IMR-90 (cell line): ENCODE data around the gene NTSR1. TPM values are rescaled to one million over a fixed set of nuclear protein-coding genes. Genes with fewer than 3 reads are reported as not detected.

Experiments used
- ATAC-seq: fragments of 200-7000 bp; cut with Tn5 transposase; 2 replicates; pipeline ENCODE4 v1.9.1; 2020; ENCODE audit warnings: low read depth, mild to moderate bottlenecking, moderate library complexity
- BruUV-seq: library from RNA; stranded (reverse); fragments of 400-500 nt; replicated peaks from 2 replicates; lab custom pipeline; 2021; lab: Mats Ljungman, UMichigan
- CTCF ChIA-PET: fragments of 300-600 bp; formaldehyde crosslinking; extraction: SDS; loops from one replicate; lab custom pipeline; 2021; ENCODE audit warnings: antibody characterized with exemption; lab: Yijun Ruan, JAX
- POLR2A ChIA-PET: fragments of 300-600 bp; sonication (Branson Sonifier 250); formaldehyde crosslinking; loops from one replicate; lab custom pipeline; 2022; ENCODE audit warnings: antibody characterized with exemption; ENCODE audit not compliant: unreplicated experiment; lab: Charles Lee
- DNase-seq: peaks from one replicate; pipeline ENCODE4 v3.0.0; 2013
- H2AFZ ChIP-seq: replicated peaks from 2 replicates; pipeline ENCODE3; 2013; ENCODE audit warnings: low read length, mild to moderate bottlenecking; ENCODE audit not compliant: poor library complexity
- H2AK5ac ChIP-seq: 2 replicates; pipeline ENCODE4 v1.6.1; 2013; ENCODE audit warnings: low read depth, low read length, inconsistent platforms
- H2AK9ac ChIP-seq: replicated peaks from 2 replicates; pipeline ENCODE3; 2013; ENCODE audit warnings: mild to moderate bottlenecking, low read depth, low read length, moderate library complexity; ENCODE audit not compliant: poor library complexity
- H2BK120ac ChIP-seq: 2 replicates; pipeline ENCODE4 v1.6.1; 2013; ENCODE audit warnings: low read depth, low read length, inconsistent platforms
- H2BK15ac ChIP-seq: 3 replicates; pipeline ENCODE4 v1.6.1; 2013; ENCODE audit warnings: low read depth, low read length, inconsistent platforms
- H2BK20ac ChIP-seq: 2 replicates; pipeline ENCODE4 v1.6.1; 2013; ENCODE audit warnings: low read depth, mild to moderate bottlenecking, inconsistent platforms, low read length, moderate library complexity
- H2BK5ac ChIP-seq: 2 replicates; pipeline ENCODE4 v1.6.1; 2013; ENCODE audit warnings: mild to moderate bottlenecking, low read depth, low read length, inconsistent platforms; ENCODE audit not compliant: poor library complexity, severe bottlenecking
- H3K14ac ChIP-seq: replicated peaks from 2 replicates; pipeline ENCODE4 v1.6.1; 2013; ENCODE audit warnings: low read depth, low read length, inconsistent platforms
- H3K18ac ChIP-seq: 2 replicates; pipeline ENCODE4 v1.6.1; 2013; ENCODE audit warnings: low read depth, low read length, control low read depth
- H3K23ac ChIP-seq: 2 replicates; pipeline ENCODE4 v1.6.1; 2013; ENCODE audit warnings: low read depth, low read length, inconsistent platforms
- H3K27ac ChIP-seq: 2 replicates; pipeline ENCODE4 v1.5.1; 2013; ENCODE audit warnings: mild to moderate bottlenecking, control low read depth, low read length; ENCODE audit not compliant: insufficient read depth
- H3K27me3 ChIP-seq: 2 replicates; pipeline ENCODE4 v1.6.1; 2013; ENCODE audit warnings: low read length; ENCODE audit not compliant: control insufficient read depth, insufficient read depth
- H3K36me3 ChIP-seq: 2 replicates; pipeline ENCODE4 v1.6.1; 2013; ENCODE audit warnings: low read length, mixed read lengths; ENCODE audit not compliant: control insufficient read depth, insufficient read depth
- H3K4ac ChIP-seq: 2 replicates; pipeline ENCODE4 v1.6.1; 2013; ENCODE audit warnings: low read depth, low read length, inconsistent platforms
- H3K4me1 ChIP-seq: 2 replicates; pipeline ENCODE4 v1.6.1; 2013; ENCODE audit warnings: low read length, mixed read lengths; ENCODE audit not compliant: control insufficient read depth, insufficient read depth
- H3K4me2 ChIP-seq: 2 replicates; pipeline ENCODE4 v1.6.1; 2013; ENCODE audit warnings: low read depth, mild to moderate bottlenecking, control low read depth, low read length, moderate library complexity
- H3K4me3 ChIP-seq: 2 replicates; pipeline ENCODE4 v1.5.1; 2013; ENCODE audit warnings: low read depth, mild to moderate bottlenecking, control low read depth, low read length, moderate library complexity; ENCODE audit not compliant: insufficient read depth
- H3K56ac ChIP-seq: 2 replicates; pipeline ENCODE4 v1.6.1; 2013; ENCODE audit warnings: low read length, inconsistent platforms; ENCODE audit not compliant: insufficient read depth; ENCODE audit errors: extremely low read depth
- H3K79me1 ChIP-seq, 2 experiments: 2 replicates each; pipeline ENCODE4 v1.6.1; 2013; ENCODE audit warnings: low read length in 2 of 2, inconsistent platforms in 1 of 2, low read depth in 1 of 2
- H3K9ac ChIP-seq: 2 replicates; pipeline ENCODE4 v1.6.1; 2013; ENCODE audit warnings: low read depth, low read length, control low read depth
- H3K9me1 ChIP-seq: 2 replicates; pipeline ENCODE4 v1.6.1; 2013; ENCODE audit warnings: low read length, inconsistent platforms; ENCODE audit not compliant: insufficient read depth
- H3K9me3 ChIP-seq: 2 replicates; pipeline ENCODE4 v1.6.1; 2013; ENCODE audit warnings: low read length; ENCODE audit not compliant: control insufficient read depth, insufficient read depth
- H4K20me1 ChIP-seq: 2 replicates; pipeline ENCODE4 v1.6.1; 2013; ENCODE audit warnings: low read length, inconsistent platforms; ENCODE audit not compliant: insufficient read depth
- H4K5ac ChIP-seq: 2 replicates; pipeline ENCODE4 v1.6.1; 2013; ENCODE audit warnings: mild to moderate bottlenecking, low read depth, low read length, control low read depth
- H4K8ac ChIP-seq, 2 experiments: 2 replicates each; pipeline ENCODE4 v1.6.1; 2013; ENCODE audit warnings: low read depth in 2 of 2, low read length in 2 of 2, control low read depth in 1 of 2, inconsistent platforms in 1 of 2
- H4K91ac ChIP-seq: 2 replicates; pipeline ENCODE4 v1.6.1; 2013; ENCODE audit warnings: low read depth, low read length, inconsistent platforms; ENCODE audit not compliant: insufficient read depth
- BHLHE40 ChIP-seq: fragments of 150-350 bp; IDR thresholded peaks from 2 replicates; pipeline ENCODE4 v1.6.1; 2016; ENCODE audit warnings: mild to moderate bottlenecking, low read depth, low read length
- CEBPB ChIP-seq: IDR thresholded peaks from 2 replicates; pipeline ENCODE4 v1.6.1; 2012; ENCODE audit warnings: low read depth, low read length, improper control_type of control experiment
- CHD1 ChIP-seq: IDR thresholded peaks from 2 replicates; pipeline ENCODE4 v1.6.1; 2012; ENCODE audit warnings: low read depth, low read length, improper control_type of control experiment
- FOS ChIP-seq: fragments of 150-350 bp; IDR thresholded peaks from 2 replicates; pipeline ENCODE4 v1.6.1; 2016; ENCODE audit warnings: low read depth, low read length
- MAFK ChIP-seq: IDR thresholded peaks from 2 replicates; pipeline ENCODE4 v1.6.1; 2012; ENCODE audit warnings: low read depth, low read length, improper control_type of control experiment
- MAZ ChIP-seq: IDR thresholded peaks from 2 replicates; pipeline ENCODE4 v1.6.1; 2012; ENCODE audit warnings: low read depth, mild to moderate bottlenecking, low read length, improper control_type of control experiment, moderate library complexity, borderline replicate concordance
- MXI1 ChIP-seq: IDR thresholded peaks from 2 replicates; pipeline ENCODE4 v1.6.1; 2012; ENCODE audit warnings: low read depth, mild to moderate bottlenecking, low read length, moderate library complexity, borderline replicate concordance
- POLR2A ChIP-seq: IDR thresholded peaks from 2 replicates; pipeline ENCODE4 v1.6.1; 2012; ENCODE audit warnings: mild to moderate bottlenecking, low read depth, low read length
- RCOR1 ChIP-seq: IDR thresholded peaks from 2 replicates; pipeline ENCODE4 v1.6.1; 2012; ENCODE audit warnings: mild to moderate bottlenecking, low read length, improper control_type of control experiment; ENCODE audit not compliant: insufficient replicate concordance
- RFX5 ChIP-seq: IDR thresholded peaks from 2 replicates; pipeline ENCODE4 v1.8.0; 2012; ENCODE audit warnings: low read depth, mild to moderate bottlenecking, low read length, moderate library complexity
- SMC3 ChIP-seq: fragments of 150-350 bp; IDR thresholded peaks from 2 replicates; pipeline ENCODE4 v1.6.1; 2016; ENCODE audit warnings: low read depth, mild to moderate bottlenecking, antibody characterized with exemption, low read length, moderate library complexity
- WGBS, 2 experiments: methylation state at CpG; one replicate each; pipeline versions ENCODE4 v1.1.5 to v1.1.7; 2013; ENCODE audit warnings: missing lambda C conversion rate in 2 of 2; ENCODE audit not compliant: insufficient read length in 1 of 2; ENCODE audit errors: extremely low coverage in 2 of 2; 5-methylcytosine and 5-hydroxymethylcytosine counted together
- dilution Hi-C: fragments of 300-500 bp; cut with HindIII; formaldehyde crosslinking; loops from one replicate; pipeline ENCODE4 v1.14.3; 2018; ENCODE audit warnings: low sequenced_read_pairs; ENCODE audit not compliant: unreplicated experiment
- in situ Hi-C: fragments of 300-500 bp; cut with MboI; formaldehyde crosslinking; loops from 3 replicates; pipeline ENCODE4 v1.14.3; 2019; ENCODE audit warnings: low sequenced_read_pairs, inconsistent platforms, mixed read lengths
- intact Hi-C: fragments of 100-400 bp; cut with micrococcal nuclease; formaldehyde crosslinking; loops from 2 replicates; pipeline ENCODE4 v1.10.0; 2022
- polyA plus RNA-seq, 3 experiments: library from polyadenylated mRNA; depleted of rRNA; stranded (reverse); fragments of >200 nt; gene quantifications; 2 replicates each; pipeline ENCODE4 v1.2.3, GENCODE V29; 2012; ENCODE audit warnings: low replicate concordance in 1 of 3
- total RNA-seq: library from RNA; depleted of rRNA; stranded (reverse); fragments of >200 nt; gene quantifications from 2 replicates; pipeline ENCODE4 v1.2.3, GENCODE V29; 2012
- TF ChIP-seq, protein P1 (sequence below): fragments of 150-350 bp; IDR thresholded peaks from 2 replicates; pipeline ENCODE4 v1.6.1; 2017; ENCODE audit warnings: mild to moderate bottlenecking, antibody characterized with exemption, low read length, low read depth
- TF ChIP-seq, protein P2 (sequence below): conservative IDR thresholded peaks from 2 replicates; pipeline ENCODE4 v1.5.1; 2012; ENCODE audit warnings: mild to moderate bottlenecking, low read depth, low read length, improper control_type of control experiment

Gene NTSR1
- total and polyA plus RNA-seq, 2 of the 4 experiments (the other 2 are of a cell fraction) = 0.54 to 1.8 TPM

DNA sequence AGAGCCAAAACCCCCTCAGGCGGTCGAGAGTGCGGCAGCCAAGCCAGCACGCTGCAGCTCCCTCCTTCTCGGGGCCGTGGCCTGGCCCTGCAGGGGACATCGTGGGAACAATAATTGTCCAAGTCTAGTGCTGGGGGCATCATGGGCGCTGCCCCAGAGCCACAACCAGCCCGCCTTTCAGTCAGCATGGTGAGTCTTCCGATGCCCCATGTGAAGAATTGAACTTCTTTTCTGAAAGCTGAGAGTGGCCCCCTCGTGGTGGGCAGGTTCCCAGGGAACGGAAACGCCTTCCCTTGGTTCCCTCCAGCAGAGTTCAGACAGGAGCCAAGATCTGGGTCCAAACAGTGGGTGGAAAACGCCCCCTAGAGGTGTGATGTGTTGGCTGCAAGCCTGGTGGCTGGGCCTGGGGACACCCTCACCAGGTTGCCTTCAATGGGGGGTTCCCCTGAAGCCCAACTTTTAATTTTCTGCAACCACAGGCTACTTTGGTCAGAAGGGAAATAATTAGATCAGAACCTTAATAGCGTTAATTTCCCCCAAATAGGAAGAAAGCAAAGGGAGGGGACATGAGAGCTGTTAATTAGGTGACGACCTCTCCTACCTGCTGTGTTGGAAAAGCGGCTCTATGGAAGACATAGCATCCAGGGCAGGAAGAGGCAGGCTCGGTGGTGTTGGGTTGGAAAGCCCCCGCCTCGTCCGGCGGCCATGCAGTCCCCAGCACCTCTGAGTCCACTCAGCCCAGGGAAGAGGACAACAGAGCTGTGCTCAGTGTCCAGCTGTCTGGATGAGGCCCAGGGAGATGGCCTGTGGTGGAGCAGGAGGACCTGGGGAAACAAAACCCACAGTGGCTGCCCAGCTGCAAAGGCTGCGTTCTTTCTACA is 82.9 kb downstream of the NTSR1 start:
- Histone ChIP-seq H4K20me1 (0 out of 2 replicates have a peak, but pooled peaks cover 6% of the 10 kb centered on the region), H2AK5ac (peak overlapping the region; percentile 56), H3K18ac (no peak overlapping the region), H3K9me3 (no peaks in the 10 kb centered on the region), H4K91ac (no peak overlapping the region), H2BK5ac (peak overlapping the region; percentile 18), H2BK120ac (peak overlapping the region; percentile 86), H3K27ac (no peak overlapping the region; the same call in 1 of the 2 replicates), H2BK20ac (peak overlapping the region; percentile 75), H3K79me1 (peaks cover 0 to 4% of the 10 kb centered on the region in 2 experiments; a peak in 1 of 4 replicates), H2AK9ac (peak overlapping the region; percentile 37), H3K4ac (peak overlapping the region; percentile 82), H3K4me2 (no peak overlapping the region), H2BK15ac (peak overlapping the region; percentile 13; the same call in 1 of the 3 replicates), H3K23ac (no peak overlapping the region), H2AFZ (peak overlapping the region; percentile 79), H3K9me1 (peaks cover 17% of the 10 kb centered on the region), H3K27me3 (no peaks in the 10 kb centered on the region; the same call in 1 of the 2 replicates), H3K56ac (no peak overlapping the region), H3K36me3 (no peaks in the 10 kb centered on the region), H3K9ac (no peak overlapping the region), H4K5ac (no peak overlapping the region), H4K8ac (peak overlapping the region in 1 of 2 experiments; percentile 39; a peak in 1 of 4 replicates), H3K4me1 (peaks cover 19% of the 10 kb centered on the region), H3K14ac (no peak overlapping the region), H3K4me3 (no peak overlapping the region)
- BruUV-seq = no TSS peak
- in situ Hi-C loops = loop anchor here (5.0 kb wide), 1 partner anchor 124 kb away; no protein-coding TSS in a partner anchor
- ATAC-seq = peak; percentile 33
- ChIA-PET POLR2A (no interaction called here), CTCF (interaction anchor here (0.5 to 2.6 kb wide), 19 partner anchors 12 to 1371 kb away, joined by 3 to 19 read pairs (median 3); partner anchors contain the start of gene NTSR1)
- dilution Hi-C loops = no loop called here
- peak; percentile 91 for DNase-seq
- intact Hi-C loops = loop anchor here (1.0 to 5.0 kb wide), 4 partner anchors 39 to 289 kb away; no protein-coding TSS in a partner anchor
- 42% methylated on average over 6 of the region's 23 CpGs; no CpG with 5 or more reads in 1 of the 2 experiments for WGBS, 2 experiments
- TF ChIP-seq RFX5 = no peak
- TF ChIP-seq RCOR1 = no peak
- TF ChIP-seq SMC3 = peak; percentile 99
- TF ChIP-seq FOS = no peak
- TF ChIP-seq, protein P1, sequence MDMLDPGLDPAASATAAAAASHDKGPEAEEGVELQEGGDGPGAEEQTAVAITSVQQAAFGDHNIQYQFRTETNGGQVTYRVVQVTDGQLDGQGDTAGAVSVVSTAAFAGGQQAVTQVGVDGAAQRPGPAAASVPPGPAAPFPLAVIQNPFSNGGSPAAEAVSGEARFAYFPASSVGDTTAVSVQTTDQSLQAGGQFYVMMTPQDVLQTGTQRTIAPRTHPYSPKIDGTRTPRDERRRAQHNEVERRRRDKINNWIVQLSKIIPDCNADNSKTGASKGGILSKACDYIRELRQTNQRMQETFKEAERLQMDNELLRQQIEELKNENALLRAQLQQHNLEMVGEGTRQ = no peak
- TF ChIP-seq CEBPB = no peak
- no peak for TF ChIP-seq MAZ
- TF ChIP-seq POLR2A = peak; percentile 46; the same call in 1 of the 2 replicates
- no peak for TF ChIP-seq MAFK
- no peak for TF ChIP-seq CHD1
- TF ChIP-seq MXI1 = peak; percentile 90
- TF ChIP-seq, protein P2, sequence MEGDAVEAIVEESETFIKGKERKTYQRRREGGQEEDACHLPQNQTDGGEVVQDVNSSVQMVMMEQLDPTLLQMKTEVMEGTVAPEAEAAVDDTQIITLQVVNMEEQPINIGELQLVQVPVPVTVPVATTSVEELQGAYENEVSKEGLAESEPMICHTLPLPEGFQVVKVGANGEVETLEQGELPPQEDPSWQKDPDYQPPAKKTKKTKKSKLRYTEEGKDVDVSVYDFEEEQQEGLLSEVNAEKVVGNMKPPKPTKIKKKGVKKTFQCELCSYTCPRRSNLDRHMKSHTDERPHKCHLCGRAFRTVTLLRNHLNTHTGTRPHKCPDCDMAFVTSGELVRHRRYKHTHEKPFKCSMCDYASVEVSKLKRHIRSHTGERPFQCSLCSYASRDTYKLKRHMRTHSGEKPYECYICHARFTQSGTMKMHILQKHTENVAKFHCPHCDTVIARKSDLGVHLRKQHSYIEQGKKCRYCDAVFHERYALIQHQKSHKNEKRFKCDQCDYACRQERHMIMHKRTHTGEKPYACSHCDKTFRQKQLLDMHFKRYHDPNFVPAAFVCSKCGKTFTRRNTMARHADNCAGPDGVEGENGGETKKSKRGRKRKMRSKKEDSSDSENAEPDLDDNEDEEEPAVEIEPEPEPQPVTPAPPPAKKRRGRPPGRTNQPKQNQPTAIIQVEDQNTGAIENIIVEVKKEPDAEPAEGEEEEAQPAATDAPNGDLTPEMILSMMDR = peak; percentile 99
- TF ChIP-seq BHLHE40 = no peak
